ENCODE data around the gene ARHGAP24. TPM values are rescaled to one million over a fixed set of nuclear protein-coding genes. Genes with fewer than 3 reads are reported as not detected.

Gene ARHGAP24
- polyA plus RNA-seq, 1 donor = 110 TPM

DNA sequence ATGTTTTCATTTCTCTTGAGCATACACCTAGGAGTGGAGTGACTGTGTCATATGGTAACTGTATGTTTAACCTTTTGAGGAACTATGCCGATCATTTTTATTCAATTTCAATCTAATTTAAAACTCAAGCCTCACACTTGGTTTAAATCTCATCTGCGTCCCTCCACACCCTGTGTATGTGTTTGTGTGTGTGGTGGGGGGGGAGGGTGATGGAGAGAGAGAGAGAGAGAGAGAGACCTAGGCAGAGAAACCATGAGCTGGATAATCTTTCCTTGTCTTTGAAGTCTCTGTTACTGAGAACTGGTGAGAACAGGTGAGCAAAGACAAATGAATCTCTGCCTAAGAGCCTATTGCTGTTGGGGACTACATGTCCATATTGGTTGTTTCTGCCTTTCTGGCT lies 105.0 kb downstream of the ARHGAP24 start:
- no peak for DNase-seq

DNA sequence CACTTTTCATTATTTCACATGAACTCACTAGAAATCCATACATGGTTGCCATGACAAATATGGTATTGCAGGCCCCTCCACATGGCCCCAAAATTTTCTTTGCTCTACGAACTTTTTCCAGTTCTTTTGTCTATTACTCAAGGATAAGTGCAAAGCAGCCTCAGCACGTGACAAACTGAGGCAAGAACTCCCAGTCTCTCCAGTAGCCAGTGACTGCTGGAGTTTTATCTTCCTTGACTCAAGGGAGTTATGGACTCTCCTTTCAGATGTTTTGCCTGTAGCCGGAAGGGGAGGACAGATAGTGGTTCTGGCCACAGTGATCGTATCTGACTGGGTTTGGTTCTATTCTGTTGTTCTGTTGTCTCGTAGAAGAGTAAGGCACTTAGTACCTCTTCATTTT lies 105.5 kb downstream of the ARHGAP24 start:
- no peak for DNase-seq

DNA sequence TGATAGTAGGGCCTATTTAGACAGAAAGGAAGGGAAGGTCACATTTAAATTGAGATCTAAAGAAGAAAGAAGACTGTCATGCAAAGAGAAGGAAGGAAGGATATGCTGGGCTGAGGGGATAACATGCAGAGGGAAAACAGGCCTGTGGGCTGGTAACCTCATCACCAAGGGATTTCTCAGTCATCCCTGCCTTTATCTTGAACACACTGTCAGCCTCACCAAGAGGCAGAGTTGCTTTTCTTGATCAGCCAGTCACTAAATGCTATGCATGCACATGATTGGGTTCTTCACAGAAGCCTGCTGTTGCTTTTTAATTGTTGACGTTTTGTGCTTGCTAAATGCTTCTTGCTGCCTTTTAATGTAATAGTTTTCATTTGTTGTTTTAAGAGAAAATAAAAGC lies 113.0 kb downstream of the ARHGAP24 start:
- no peak for DNase-seq

DNA sequence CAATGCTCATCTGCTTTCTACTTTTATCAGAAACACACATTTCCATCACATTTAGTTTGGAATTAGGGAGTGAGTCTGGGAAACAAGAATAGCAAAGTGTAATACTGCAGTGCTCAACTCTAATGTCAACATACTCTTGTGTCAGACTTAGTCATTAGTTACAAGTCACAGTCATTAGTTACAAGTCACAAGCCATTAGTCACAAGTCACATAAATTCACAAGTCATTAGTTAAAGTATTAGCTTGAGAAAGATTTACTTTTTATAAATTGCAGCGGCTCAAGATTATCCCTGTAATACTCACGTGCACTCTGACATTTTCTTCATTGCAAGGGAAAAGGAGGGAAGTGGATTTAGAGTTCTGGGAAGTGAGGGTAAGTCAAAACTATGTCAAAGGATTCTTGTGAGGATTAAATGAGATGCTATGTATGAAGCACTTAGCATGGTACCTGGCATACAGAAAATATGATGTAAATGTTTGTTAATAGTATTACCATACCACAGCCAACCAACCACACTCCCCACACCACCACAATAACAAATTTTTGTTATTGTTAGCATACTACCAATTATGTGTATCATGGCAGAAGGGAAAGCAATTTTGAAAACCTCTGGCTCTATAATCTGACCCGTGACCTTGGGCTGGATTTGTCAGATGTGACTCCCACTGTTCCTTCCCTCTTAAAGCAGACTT lies 116.6 kb downstream of the ARHGAP24 start:
- peak; percentile 36 for DNase-seq

DNA sequence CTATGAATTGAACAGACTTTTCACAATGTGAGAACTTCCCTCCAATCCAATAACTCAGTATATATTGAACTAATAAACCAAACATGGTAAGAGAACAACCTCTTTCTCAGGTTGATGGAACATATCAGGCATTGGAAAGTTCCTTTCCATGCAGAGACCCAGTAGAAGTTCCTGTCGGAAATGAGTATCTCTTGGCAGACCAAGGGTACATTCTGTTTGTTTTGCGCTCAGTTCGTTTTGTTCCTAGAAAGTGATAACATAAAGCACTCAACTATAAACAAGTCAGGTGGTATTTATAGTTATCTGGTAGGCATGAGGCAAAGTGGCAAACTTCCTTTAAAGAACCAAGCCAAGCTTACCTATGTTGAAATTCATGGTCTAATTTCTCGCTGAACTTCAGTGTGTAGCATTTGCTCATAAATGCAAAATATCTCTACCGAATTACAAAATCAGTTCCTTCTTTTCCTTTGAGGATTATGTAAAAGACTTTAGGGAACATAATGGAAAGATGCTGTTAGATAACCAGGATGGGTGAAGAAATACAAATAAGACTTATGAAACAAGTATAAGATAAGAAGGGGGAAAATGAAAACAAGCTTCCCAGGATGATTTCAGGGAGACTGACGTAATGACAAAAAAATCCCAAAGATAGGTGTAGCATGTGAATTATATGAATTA lies 120.3 kb downstream of the ARHGAP24 start:
- no peak for DNase-seq

DNA sequence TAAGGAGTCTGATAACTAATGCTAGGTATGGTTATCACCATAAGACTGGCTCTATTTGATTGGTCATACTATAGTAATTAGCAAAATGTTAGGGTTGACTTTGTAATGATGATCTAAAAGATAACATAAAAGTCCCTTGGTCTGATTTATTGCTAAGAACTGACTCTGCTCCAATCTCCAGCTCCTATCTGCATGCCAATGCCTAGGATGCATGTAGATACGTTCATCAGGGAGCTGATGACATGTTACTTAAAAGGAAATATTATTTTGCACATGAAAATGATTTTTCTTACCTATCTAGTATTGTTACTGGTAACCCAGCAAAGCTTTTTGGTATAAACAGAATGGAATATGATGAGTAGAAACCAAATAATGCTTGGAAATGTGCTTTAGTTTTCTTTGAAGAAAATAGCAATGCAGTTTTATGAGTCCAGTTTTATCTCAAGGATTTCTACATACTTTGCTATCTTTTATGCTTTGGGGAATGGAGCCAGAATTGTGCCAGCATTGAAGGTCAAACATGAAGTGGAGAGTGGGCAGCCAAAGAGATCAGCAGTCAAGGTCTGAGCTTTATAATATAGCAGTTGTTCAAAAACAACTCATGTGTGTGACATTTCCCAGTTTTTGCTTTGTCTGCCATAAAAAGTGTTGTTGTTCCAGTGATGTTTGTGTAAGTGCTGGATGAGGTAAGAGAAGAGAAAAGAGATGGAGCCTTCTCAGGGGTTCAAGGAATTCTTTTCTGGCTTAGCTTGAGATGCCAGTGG lies 121.0 kb downstream of the ARHGAP24 start:
- DNase-seq = no peak

DNA sequence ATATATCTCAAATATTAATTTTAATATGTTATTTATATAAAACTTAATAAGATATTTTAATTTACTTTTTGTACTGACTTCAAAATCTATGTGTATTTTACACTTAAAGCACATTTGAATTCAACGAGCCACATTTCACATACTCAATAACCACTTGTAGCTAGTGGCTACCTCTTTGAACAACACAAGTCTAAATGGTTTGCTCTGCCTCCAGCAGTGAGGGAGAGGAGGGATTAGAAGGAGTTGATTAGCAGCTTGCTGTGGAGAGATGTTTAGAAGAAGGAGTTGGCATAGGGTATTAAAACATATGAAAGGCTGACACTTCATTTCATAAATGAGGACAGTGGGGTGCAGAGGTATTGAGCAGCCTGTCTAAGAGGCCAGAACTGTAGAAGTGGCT lies 124.0 kb downstream of the ARHGAP24 start:
- DNase-seq = no peak

DNA sequence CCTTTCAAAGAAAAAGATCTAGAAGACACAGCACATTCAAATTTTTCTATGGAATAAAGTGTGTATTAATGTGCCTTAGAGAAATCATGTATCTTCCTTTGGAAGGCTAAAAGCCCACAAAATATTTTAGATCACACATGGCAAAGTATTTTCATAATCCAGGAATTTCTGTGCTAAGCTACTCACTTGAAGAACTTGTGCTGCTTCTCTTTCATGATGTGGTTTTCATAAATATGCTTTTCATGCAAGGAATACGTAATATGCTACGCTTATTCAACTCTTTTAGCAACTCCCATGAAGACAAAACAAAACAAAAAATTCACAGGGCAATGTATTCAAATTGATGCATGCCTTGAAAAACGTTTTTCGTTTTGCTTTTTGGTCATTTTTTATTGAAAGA lies 125.6 kb downstream of the ARHGAP24 start:
- no peak for DNase-seq

DNA sequence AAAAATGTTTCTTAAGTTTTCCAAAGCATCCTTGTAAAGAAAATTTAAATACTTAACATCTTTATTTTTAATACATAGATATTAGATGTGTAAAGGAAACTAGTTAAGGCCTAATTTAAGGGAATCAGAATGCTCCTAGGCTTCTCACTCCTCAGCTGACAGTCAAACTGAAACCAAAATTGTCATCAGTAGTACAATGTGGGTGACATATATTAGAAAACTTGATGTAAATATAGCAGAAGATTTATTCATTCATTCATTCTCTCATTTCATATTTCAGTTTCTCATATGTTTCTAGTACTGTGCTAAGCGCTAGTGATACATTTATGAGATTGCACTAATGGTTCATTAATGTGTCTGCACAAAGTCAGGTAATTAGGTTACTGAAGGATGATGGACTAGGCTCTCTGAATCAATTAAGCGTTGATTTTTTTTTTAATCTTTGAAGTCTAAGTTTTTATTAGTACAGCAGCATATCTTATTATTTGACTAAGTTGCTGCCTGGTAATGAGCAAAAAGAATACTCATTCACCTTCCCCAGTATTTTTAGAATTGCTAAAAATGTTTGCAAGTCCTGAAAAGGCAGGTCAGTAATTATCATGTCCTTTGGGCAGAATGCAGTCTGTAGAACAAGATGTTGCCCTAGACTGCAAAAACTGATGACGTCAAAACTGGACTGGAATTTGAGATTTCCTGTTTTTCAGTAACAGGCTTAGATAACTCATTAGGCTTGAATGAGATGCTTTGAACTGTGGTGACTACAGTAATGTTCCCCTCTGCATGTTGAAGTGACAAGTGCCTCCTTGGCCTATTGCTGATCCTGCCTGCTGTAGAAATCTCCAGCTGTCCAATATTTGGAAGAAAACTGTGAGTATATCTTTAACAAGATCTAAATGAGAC lies 128.7 kb downstream of the ARHGAP24 start:
- DNase-seq = no peak

DNA sequence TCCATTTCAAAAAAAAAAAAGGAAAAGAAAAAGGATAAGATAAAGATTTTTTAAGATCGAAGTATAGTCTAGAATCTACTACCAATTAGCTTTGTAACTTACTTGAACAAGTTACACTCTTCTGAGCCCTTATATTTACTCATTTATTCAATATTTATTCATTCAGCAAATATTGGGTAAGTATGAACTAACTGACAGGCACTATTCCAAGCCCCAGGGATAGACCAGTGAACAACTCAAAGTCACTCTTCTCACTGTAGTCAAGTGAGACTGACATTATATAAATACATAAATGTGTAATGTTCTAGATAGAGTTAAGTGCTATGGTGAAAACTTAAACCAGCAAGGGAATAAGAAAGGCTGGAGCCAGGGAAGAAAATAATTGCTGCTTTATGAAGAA lies 131.6 kb downstream of the ARHGAP24 start:
- DNase-seq = no peak

DNA sequence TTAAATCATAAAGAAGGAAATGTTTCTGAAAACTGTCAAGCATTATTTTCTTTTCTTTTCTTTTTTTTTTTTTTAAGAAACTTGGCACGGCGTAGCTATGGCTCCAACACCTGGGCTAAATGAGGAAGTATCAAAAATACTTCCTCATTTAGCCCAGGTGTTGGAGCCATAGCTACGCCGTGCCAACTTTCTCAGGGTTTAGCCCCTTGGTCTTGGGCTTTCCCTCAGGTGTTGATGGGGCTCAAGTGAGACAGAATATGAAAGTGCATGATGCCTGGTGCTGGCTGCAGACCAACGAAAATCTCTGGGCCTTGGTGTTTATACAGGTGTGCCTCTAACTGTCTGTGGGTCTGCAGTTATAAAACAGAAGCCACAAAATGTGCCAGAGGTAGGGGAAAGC lies 132.7 kb downstream of the ARHGAP24 start:
- DNase-seq = no peak

DNA sequence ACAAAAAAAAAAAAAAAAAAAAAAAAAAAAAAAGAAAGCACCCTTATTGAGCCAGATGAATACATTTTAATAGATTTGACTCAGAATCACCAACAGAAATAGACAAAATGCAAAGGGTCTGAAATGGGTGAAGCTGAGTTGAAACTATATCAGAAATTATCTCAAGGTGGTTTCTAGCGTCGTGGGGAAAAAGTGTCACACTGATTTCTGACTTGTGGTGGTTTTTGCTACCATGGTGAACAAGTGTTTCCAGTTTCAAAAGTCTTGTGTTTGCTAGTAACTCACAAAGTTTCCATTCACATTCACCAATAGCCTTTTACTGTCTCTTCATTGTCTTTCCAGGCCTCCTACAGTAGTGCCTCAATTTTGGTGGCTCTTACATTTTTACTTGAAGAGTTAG lies 135.5 kb downstream of the ARHGAP24 start:
- no peak for DNase-seq

DNA sequence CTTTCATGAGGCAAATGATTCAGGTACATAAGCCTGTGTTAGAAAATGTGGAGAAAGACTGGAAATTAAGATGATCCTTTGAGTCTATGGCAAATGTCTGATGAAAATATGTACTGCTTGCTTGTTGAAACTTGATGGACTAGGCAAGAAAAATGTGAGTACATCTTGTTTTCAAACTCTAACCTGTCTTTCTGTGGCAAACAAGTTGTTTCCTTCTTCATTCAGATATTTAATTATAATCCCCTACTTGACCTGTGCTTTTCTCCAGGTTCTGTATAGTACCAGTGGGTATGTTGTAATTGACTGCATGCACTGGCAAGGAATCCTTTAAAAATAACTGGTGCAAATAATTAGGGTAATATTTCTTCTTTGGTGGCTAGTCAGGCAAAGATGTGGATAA lies 136.7 kb downstream of the ARHGAP24 start:
- no peak for DNase-seq

DNA sequence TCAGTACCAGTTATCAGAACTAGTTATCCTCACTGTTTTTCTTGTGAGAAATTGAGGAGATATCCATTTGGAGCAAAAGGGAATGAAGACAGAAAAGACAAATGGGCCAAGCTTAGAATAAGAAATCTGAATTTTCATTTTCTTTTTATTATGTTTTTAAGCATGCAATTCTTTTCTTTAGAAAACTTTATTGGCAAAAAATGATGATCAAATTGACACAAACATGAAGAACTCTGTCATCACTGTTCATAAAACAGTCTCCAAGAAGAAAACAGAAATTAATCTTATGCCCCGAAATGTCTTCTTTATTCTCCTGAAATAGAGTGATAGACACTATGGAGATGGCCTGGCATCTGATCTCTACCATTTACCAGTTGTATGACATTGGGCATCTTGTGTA lies 139.0 kb downstream of the ARHGAP24 start:
- DNase-seq = no peak

DNA sequence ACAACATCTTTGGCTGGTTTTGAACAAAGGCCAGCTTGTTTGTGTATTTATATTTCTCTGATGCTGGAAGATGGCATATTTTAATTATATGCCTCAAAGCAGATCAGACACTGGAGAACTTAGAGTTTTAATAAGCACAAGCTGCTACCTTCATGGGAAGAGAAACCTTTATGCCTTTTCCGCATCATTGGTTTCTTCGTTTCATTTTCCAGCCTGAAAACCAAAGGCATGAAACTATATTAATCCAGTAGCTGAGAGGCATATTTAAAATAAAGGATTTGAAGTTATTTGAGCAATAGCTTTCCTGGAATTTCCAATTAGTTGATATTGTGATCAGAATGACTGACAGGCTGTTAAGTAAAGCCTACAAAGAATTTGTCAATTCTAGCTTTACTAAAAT lies 141.0 kb downstream of the ARHGAP24 start:
- no peak for DNase-seq

DNA sequence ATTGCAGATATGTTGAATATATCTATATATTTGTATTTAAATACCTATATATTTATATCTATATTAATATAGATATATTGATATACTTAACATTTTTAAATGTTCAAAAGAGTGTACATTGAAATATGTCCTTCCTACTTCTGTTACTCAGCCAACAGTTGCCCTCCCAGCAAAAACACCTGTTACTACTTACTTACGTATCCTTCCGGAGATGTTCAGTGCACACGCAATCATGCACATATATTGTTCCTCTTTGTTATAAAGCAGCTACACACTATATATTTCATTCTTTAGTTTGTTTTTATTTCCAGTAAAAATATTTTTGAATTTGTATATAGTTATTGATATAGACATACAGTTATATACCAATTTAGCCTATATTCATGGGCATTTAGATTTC lies 142.3 kb downstream of the ARHGAP24 start:
- DNase-seq = no peak

DNA sequence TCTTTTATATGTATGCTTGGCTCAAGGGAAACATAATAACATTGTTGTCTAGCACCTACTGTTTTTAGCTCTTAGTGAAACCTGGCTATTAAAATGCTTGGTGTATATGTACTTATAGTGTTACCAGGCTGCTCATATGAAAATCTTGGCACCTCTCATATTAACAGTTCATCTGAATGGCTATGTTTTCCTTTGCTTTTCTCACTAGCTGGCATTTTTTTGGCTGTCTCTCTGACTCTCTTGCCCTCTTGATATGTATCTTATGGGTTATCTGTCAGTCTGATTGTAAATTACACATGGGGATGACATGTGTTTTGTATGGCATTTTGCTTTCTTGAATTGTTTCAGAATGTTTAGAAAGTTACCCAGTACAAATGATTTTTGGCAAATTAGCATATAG lies 158.0 kb downstream of the ARHGAP24 start:
- no peak for DNase-seq

DNA sequence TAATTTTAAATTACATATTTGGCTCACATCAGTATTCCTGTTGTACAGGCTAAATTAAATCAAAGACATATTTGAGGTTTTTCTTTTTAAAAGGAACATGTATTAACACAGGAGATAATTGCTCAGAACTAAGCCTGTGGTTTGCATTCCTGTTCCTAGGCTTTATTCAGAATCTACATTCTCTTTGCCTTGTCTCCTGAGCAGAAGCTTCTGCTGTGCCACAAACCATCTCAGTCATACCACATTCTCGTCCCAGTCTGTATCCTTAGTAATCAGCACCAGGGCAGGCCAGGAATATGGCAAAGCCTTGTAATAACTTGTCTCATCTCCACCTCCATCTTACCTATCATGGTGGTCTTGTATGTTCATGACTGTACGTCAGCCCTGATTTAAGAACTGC lies 162.8 kb downstream of the ARHGAP24 start:
- no peak for DNase-seq

DNA sequence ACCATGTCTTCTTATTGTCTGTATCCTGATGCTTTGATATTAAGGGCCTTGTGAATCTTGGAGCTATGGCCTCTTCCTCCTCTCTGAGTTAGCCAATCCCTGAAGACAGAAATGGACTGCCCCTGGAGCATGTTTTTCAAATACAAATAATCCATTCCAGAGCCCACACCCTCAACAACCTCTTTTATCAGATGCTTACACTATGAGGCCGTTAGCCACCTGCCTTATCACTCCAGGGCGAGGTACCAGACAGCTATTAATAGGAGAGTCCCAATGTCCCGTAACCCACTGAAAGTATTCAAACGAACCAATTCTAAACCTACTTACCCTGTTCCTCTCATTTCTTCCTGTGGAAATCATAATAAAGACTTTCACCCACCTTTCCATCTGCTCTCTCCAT lies 165.0 kb downstream of the ARHGAP24 start:
- no peak for DNase-seq

DNA sequence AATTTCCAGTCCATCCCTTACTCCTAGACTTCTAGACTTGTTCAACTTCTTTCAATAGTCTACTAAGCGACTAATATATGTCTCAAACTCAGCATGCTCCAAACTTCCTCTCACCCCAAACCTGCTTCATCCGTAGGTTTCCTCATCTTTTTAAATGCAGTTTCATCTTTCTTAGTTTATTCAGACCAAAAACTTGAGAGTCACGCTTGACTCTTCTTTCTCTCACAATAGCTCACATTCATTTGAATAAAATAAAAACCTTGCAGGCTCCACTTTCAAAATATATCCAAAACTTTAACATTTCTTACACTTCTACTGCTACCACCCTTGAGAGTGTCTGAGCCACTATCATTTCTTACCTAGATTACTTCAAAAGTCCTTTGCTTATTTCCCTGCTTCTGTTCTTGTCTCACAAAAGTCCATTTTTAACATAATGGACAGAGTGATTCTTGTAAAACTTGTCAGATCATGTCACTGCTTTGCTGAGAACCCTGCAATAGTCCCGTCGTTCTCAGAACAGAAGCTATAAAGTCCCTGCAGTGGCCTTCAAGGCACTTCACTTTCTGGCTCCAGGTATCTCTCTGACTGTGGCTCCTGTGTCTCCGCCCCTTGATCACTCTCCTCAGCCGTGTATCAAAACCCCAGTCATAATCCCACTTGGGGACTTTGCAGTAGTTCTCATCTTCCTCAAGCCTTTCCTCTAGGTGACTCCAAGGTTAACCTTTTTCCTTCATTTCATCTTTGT lies 167.6 kb downstream of the ARHGAP24 start:
- no peak for DNase-seq

DNA sequence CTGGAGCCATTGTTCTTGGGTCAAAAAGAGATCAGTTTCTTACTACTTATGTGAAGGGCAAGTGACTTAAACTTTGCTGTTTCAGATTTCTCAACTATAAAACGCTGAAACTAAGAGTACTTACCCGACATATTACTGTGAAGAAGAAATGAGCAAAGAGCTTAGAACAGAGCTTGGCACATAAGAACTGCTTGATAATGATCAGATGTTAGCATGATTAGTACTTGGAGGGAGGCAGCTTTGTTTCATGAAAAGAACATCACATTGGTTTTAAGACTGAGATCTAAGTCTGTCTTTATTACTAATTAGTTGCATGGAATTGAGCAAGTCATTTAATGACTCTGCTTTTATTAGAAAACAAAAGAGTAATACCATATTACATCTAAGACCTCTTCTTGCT lies 169.1 kb downstream of the ARHGAP24 start:
- DNase-seq = no peak

DNA sequence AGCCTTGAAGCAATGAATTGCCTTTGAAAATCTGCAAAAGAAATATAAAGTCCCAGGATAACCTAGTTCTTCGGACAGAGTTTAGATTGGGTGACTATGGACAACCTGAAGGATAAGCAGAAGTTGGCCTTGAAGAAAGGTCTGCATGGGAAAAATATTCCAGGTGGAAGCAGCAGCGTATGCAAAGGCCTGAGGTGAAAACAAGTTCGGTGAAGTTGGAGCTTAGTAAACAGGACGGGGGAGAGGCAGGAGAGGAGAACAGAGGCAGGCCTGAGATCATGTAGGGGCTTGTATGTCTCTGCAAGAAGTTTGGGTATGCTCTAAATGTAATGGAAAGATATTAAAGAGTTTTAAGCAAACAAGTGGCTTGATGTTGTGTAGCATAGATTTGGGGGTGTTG lies 176.0 kb downstream of the ARHGAP24 start:
- DNase-seq = no peak
